ENCODE measurements around the gene LMNTD2.

GRCh38 chr11:565921-566509 is 5.5 kb upstream of the LMNTD2 start:
- TF ChIP-seq CTCF (IDR thresholded peaks at IDR 0.05) (no peak), POLR2A (IDR thresholded peaks at IDR 0.05) (no peak)
